Fibroblast of the conjunctiva (primary cell): ENCODE results near the gene ATP13A3.

Source experiments
- DNase-seq: peaks from one replicate; pipeline ENCODE4 v3.0.0-alpha.2; 2010; ENCODE audit warnings: low read depth

The ATP13A3 gene

DNA sequence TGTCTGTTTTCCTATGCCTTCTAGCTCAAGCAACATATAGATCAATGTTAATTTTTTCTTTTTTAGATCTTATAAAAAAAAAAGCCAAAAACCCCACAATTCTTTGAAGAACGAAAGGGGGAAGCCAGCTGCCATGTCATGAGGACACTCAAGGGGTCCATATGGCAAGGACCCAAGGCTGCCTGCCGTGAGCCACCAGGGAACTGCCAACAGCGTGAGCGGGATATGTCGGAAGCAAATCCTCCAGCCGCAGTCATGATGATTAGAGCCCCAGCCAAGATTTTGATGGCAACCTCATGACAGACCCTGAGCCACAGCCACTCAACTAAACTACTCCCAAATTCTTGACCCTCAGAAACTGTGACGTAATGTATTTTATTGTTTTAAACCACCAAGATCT lies 94.2 kb downstream of the ATP13A3 start:
- no peak for DNase-seq

DNA sequence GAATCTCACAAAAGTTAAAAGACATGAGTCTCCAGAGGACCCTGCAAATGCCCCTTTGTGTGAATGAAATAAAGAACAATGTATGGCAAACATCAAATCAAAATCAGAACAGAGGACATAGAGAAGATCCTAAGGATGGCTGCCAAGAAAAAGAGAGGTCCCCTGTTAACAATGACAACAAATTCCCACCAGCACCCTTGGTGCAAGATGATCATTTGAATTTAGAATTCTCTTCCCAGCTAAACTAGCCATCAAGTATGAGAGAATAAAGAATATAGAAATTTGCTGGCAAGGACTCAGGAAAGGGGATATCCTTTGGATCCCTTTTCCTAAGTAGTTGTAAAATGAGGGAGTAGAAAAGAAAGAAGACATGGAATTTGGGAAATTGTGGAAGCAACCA lies 96.0 kb downstream of the ATP13A3 start:
- no peak for DNase-seq

DNA sequence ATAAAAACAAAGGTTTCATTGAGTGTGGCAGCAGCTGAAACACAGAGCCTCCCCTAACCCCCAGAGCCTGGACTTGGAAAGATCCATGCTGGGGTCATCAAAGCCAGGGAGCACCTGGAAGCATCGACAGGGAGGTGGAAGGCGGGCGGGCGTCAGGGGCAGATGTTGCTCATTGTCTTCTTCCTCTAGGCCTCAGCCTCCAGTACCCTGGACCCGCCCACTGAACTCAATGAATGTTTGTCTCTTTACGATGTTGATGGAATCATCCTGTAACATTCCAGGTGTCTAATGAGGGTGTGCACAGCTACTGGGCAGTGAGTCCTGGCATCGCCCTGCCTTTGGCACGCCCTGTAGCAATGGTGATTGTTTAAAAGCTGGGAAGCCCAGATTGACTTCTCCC lies 97.5 kb downstream of the ATP13A3 start:
- no peak for DNase-seq

DNA sequence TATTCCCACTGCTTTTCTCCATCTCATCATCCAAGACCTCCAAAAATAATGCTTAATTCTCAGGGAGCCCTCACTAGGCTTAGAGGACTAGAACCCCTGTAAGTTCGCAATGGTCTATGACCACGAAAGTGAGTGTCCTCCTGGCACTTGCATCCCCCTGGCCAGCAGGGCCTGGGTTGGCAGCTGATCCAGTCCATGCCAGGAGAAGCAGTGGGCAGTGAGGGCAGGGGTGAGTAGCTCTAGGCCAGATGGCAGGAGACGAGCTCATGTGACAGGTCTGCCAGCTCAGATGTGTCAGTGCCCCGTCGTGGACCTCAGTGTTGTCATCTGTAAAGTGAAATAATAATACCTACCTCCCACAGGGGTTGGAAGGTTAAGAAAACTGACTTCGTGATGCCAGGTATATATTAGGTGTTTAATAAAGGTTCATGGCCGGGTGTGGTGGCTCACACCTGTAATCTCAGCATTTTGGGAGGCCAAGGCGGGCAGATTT lies 98.8 kb downstream of the ATP13A3 start:
- no peak for DNase-seq

DNA sequence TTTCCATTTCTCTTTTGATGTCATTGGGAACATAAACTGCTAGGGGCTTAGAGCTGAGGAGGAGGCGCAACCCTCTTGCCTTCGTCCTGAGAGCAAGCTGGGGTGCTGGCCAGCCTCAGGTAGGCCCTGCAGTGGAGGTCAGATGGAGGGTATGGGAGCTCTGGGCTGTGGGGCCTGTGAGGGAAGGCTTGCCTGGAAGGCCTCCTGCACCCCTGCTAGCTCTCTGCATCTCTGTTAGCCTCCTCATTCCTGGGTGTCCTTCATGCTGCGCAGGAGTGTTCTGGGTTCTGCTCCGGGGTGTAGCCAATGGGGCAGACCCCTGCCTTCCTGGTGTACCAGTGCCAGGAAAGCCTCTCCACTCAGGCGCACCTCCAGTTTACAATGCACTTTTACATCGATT lies 99.5 kb downstream of the ATP13A3 start:
- no peak for DNase-seq

- no peak for DNase-seq
Measured at GRCh38 chr3:194386648-194387047, 100.2 kb downstream of the ATP13A3 start.

DNA sequence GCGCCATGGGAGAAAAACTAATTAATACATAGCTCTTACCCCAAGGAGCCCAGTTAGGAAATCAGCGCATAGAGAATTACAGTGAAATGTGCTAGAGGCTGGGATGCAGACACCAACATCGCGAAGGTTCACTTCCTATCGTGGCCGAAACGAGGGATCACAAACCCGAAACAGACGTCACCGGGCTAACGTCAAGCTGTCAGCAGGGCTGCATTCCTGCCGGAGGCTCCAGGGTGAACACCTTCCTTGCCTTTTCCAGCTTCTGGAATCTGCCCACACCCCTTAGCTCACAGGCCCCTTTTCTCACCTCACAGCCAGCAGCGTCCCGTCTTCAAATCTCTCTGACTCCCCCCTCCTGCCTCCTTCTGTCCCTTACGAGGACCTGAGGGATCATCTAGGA lies 100.7 kb downstream of the ATP13A3 start:
- no peak for DNase-seq

DNA sequence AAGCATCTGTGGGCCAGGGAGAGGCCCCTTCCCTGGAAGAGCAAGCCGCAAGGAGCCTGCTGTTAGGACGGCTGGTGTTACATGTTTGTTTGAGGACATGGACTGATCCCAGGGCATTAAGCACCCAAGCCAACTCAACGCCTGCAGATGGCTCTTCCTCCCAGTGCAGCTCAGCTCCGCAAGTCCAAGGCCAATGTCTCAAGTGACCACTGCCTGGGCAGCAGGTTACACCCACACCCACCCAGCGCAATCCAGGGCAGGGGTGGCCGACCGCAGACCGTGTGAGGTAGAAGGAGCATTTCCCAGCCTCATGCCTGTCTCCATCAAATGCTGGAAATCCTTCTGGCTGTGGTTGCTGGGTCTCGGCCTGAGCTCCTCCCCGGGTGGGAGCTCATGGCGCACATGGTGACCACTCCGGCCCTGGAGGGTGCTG lies 102.2 kb downstream of the ATP13A3 start:
- DNase-seq: no peak

DNA sequence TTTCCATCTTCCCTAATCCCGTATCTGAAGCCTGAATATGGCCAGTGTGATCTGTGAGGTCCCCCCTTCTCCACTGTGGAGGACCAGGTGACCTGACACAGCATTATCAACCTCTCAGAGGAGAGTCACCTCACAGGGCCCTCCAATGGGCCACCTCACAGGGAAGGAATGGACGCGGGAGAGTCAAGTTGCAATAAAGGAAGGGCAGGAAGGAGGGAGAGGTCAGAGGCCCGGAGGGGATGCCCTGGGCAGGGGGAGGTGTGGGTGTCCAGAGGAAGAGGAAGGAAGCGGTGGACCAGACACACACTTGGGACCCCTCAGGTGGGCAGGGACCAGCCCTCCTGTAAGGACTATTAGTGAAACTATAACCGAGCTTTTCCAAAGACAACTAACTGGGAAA lies 102.6 kb downstream of the ATP13A3 start:
- DNase-seq: no peak

- DNase-seq: no peak
Measured at GRCh38 chr3:194383276-194383940, 103.4 kb downstream of the ATP13A3 start.

- DNase-seq: no peak
Measured at GRCh38 chr3:194382892-194383223, 103.9 kb downstream of the ATP13A3 start.

GRCh38 chr3:194382196-194382891 lies 104.5 kb downstream of the ATP13A3 start:
- DNase-seq: no peak

DNA sequence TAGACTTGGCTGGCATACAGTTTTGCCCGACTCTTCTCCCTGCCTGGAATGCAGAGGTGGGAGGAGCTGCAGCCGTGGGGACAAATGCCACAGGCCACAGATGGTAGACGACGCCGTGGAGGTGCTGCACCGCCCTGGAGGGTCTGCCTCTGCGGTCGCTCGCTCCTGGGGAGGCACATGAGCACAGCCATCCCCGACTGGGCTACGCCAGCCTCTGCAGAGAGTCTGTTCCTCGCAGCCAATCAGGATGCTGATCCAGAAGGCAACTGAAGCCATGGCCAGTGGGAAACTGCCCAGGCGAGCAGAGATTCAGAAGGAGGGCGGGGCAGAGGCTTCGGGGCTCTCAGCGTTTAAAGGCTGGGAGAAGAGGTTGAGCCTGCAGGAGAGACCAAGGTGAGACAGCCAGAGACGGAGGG lies 105.3 kb downstream of the ATP13A3 start:
- DNase-seq: no peak

GRCh38 chr3:194380326-194380725 lies 106.5 kb downstream of the ATP13A3 start:
- DNase-seq: no peak

GRCh38 chr3:194379651-194380050 lies 107.2 kb downstream of the ATP13A3 start:
- DNase-seq: no peak

DNA sequence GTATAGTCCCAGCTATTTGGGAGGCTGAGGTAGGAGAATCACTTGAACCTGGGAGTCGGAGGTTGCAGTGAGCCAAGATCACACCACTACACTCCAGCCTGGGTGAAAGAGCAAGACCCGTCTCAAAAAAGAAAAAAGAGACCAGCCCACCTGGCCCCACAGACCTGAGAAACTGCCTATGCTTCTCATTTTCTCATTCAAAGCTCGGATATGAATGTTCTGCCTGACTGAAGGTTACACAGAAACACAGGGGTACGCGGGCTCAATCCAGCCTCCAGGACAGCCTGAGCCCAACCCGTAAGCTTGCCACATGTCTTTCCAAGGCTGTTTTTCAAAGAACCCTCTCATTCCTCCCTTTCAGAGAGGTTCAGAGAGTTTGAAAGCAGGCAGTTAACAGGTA lies 107.6 kb downstream of the ATP13A3 start:
- no peak for DNase-seq

GRCh38 chr3:194377708-194378107 lies 109.1 kb downstream of the ATP13A3 start:
- DNase-seq: no peak

DNA sequence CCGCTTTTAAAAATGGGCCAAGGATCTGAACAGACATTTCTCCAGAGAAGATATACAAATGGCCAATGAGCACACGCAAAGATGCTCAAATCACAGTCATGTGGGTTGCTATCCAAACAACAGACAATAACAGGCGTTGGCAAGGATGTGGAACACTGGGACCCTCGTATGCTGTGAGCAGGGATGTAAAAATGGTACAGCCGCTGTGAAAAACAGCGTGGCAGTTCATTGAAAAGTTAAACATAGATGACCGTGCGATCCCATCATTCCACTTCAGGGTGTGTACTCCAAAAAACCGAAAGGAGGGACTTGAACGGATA lies 110.6 kb downstream of the ATP13A3 start:
- no peak for DNase-seq

GRCh38 chr3:194375473-194376240 lies 111.1 kb downstream of the ATP13A3 start:
- DNase-seq: no peak

DNA sequence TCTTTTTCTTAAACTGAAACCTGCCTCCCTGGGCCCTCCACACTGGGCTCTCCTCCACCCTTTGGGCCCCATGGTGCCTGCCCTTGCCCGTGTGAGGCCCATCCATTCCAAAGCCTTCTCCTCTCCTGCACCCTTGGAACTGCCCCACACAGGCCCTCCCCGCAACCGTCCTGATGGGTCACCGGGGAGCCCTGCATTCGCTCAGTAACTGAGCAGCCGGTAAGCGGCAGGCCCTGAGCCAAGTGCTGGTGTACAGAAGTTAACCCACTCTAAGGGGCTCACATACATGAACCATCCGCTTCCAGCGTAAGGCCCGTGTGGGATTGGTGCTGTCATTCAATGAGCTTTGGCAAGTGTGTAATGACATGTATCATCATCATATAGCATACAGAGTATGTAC lies 111.9 kb downstream of the ATP13A3 start:
- no peak for DNase-seq

GRCh38 chr3:194373899-194374298 lies 112.9 kb downstream of the ATP13A3 start:
- no peak for DNase-seq

DNA sequence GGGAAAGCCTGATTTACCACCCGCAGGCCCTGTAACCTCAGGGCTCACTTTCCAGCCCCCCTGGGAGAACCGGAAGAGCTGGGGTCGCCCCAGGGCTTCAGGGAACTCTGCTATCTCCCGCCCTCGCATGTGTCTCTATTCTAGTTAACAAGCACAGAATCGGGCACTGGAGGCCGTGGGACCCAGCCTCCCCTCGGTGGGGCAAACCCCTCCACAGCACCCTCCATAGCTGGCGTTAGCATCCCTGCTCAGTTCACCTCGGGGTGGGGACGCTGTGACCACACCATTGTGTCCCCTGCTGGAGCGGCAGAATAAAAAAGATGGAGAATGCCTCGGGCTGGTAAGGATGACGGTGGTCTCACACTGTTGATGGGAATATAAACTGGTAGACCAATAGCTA lies 113.8 kb downstream of the ATP13A3 start:
- DNase-seq: no peak

DNA sequence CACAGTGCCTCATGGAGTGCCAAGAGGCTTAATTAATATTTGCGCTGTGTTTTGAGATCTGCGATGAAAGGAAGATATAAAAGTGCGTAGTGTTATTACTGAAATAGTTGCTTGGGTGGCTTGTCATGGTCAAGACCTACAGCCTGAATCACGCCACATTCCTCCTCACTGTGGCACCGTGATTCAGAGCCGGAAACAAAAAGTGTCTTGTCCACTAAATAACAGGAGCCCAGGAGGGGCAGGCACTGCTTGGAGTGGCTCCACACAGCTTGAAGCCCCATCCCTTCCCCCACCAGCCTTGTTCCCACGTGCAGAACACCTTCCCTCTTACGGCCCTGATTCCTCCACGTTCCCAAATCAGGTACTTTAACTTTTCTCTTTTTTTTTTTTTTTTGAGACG lies 116.0 kb downstream of the ATP13A3 start:
- no peak for DNase-seq
